ENCODE measurements around the gene PCBD1. TPM values are rescaled to one million over a fixed set of nuclear protein-coding genes. Genes with fewer than 3 reads are reported as not detected.

Gene PCBD1
- total RNA-seq, 1 donor from 2014 or later: 117 TPM

GRCh38 chr10:70896551-70896950, 8.2 kb upstream of the PCBD1 start:
- DNase-seq (no peak), ATAC-seq (no peak)
- intact Hi-C loops (cut with DNase I): no loop called here
- no peaks in the 10 kb centered on the region for H3K9me3 ChIP-seq
- no peak for TF ChIP-seq CTCF (IDR thresholded peaks at IDR 0.05)
- no peaks in the 10 kb centered on the region for H3K36me3 ChIP-seq
- no peak overlapping the region for H3K27ac ChIP-seq
- no peaks in the 10 kb centered on the region for H3K4me1 ChIP-seq
- no peak overlapping the region for H3K4me3 ChIP-seq
- no peaks in the 10 kb centered on the region for H3K27me3 ChIP-seq

GRCh38 chr10:70894416-70894815, 6.1 kb upstream of the PCBD1 start:
- no peak for DNase-seq
- no peaks in the 10 kb centered on the region for H3K36me3 ChIP-seq
- H3K27ac ChIP-seq: no peak overlapping the region
- ATAC-seq: no peak
- no peaks in the 10 kb centered on the region for H3K4me1 ChIP-seq
- no peak for TF ChIP-seq CTCF (IDR thresholded peaks at IDR 0.05)
- H3K4me3 ChIP-seq: no peak overlapping the region
- intact Hi-C loops (cut with DNase I): no loop called here
- H3K9me3 ChIP-seq: no peaks in the 10 kb centered on the region
- no peaks in the 10 kb centered on the region for H3K27me3 ChIP-seq

GRCh38 chr10:70893227-70894006, 5.1 kb upstream of the PCBD1 start:
- no peak overlapping the region for H3K4me3 ChIP-seq
- H3K36me3 ChIP-seq: no peaks in the 10 kb centered on the region
- H3K27ac ChIP-seq: no peak overlapping the region
- H3K27me3 ChIP-seq: no peaks in the 10 kb centered on the region
- no peak for DNase-seq
- TF ChIP-seq CTCF (IDR thresholded peaks at IDR 0.05): no peak
- no peak for ATAC-seq
- intact Hi-C loops (cut with DNase I): no loop called here
- no peaks in the 10 kb centered on the region for H3K9me3 ChIP-seq
- peaks cover 7% of the 10 kb centered on the region for H3K4me1 ChIP-seq

- intact Hi-C loops (cut with DNase I): no loop called here
- no peak for ATAC-seq
- H3K9me3 ChIP-seq: no peaks in the 10 kb centered on the region
- H3K27me3 ChIP-seq: no peaks in the 10 kb centered on the region
- H3K4me3 ChIP-seq: no peak overlapping the region
- DNase-seq: no peak
- H3K4me1 ChIP-seq: peaks cover 7% of the 10 kb centered on the region
- TF ChIP-seq CTCF (IDR thresholded peaks at IDR 0.05): no peak
- H3K27ac ChIP-seq: no peak overlapping the region
- H3K36me3 ChIP-seq: no peaks in the 10 kb centered on the region
Observed at GRCh38 chr10:70892631-70893030, 4.3 kb upstream of the PCBD1 start.

- H3K27ac ChIP-seq: no peak overlapping the region
- H3K27me3 ChIP-seq: no peaks in the 10 kb centered on the region
- no peak for TF ChIP-seq CTCF (IDR thresholded peaks at IDR 0.05)
- ATAC-seq: no peak
- no peak for DNase-seq
- intact Hi-C loops (cut with DNase I): no loop called here
- peaks cover 7% of the 10 kb centered on the region for H3K4me1 ChIP-seq
- H3K9me3 ChIP-seq: no peaks in the 10 kb centered on the region
- no peak overlapping the region for H3K4me3 ChIP-seq
- no peaks in the 10 kb centered on the region for H3K36me3 ChIP-seq
Observed at GRCh38 chr10:70891627-70892026, 3.3 kb upstream of the PCBD1 start.
